B cell (primary cell): ENCODE results near the gene ICOSLG.
"Not testable (repeated sequence)": the region's sequence is repeated elsewhere in the genome, so short reads cannot be mapped to it uniquely, and the experiment has no call there.

Experiments used
- EZH2 ChIP-seq: IDR thresholded peaks from 2 replicates; pipeline ENCODE4 v1.6.1; 2012; ENCODE audit warnings: borderline replicate concordance, low read depth, mild to moderate bottlenecking, moderate library complexity, low read length; ENCODE audit not compliant: insufficient read depth, poor library complexity, severe bottlenecking
- TF ChIP-seq, protein P1 (sequence below): fragments of 200-600 bp; IDR thresholded peaks from one replicate; pipeline ENCODE4 v1.8.0; 2022; ENCODE audit warnings: antibody characterized with exemption, mild to moderate bottlenecking

DNA sequence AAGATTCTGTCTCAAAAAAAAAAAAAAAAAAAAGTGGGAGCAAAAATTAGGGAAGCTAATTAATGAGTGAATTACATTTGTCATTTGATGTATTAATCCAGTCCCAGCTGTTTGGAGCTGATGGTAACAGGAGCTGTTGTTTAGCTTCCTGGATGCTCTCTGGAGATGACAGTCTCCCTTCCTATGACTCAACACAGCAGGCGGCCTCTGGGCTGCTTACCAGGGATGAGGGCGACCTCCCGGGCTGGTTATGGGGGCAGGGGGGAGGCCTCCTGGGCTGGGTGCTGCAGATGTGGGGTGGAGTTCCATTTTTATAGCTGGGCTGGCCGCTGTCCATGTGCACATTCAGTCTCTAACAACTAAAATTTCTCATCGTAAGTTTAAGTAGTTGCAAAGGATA lies 47.6 kb downstream of the ICOSLG start:
- TF ChIP-seq, protein P1, sequence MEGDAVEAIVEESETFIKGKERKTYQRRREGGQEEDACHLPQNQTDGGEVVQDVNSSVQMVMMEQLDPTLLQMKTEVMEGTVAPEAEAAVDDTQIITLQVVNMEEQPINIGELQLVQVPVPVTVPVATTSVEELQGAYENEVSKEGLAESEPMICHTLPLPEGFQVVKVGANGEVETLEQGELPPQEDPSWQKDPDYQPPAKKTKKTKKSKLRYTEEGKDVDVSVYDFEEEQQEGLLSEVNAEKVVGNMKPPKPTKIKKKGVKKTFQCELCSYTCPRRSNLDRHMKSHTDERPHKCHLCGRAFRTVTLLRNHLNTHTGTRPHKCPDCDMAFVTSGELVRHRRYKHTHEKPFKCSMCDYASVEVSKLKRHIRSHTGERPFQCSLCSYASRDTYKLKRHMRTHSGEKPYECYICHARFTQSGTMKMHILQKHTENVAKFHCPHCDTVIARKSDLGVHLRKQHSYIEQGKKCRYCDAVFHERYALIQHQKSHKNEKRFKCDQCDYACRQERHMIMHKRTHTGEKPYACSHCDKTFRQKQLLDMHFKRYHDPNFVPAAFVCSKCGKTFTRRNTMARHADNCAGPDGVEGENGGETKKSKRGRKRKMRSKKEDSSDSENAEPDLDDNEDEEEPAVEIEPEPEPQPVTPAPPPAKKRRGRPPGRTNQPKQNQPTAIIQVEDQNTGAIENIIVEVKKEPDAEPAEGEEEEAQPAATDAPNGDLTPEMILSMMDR = not testable (repeated sequence)
- TF ChIP-seq EZH2 = not testable (repeated sequence)
